Measurements from ENCODE around the gene AHNAK. TPM values are rescaled to one million over a fixed set of nuclear protein-coding genes. Genes with fewer than 3 reads are reported as not detected.

Gene AHNAK
- total and polyA plus RNA-seq, 4 donors: 22.6 to 110 (median 38.1) TPM

- Histone ChIP-seq H3K27ac (ENCODE audit: low read depth in 1 of 2, low read length in 2 of 2) (peak overlapping the region; percentile 72 to 94), H3K4me3 (ENCODE audit: low read depth in 1 of 3, low read length in 3 of 3) (peak overlapping the region; percentile 51 to 91 (median 69)), H3K36me3 (ENCODE audit: control insufficient read depth in 4 of 4, insufficient read depth in 3 of 4, low read depth in 1 of 4, low read length in 3 of 4) (no peaks in the 10 kb centered on the region), H3K27me3 (ENCODE audit: control insufficient read depth in 4 of 4, insufficient read depth in 4 of 4, low read length in 3 of 4) (no peaks in the 10 kb centered on the region), H3K9me3 (ENCODE audit: control insufficient read depth in 4 of 4, low read length in 3 of 4) (no peaks in the 10 kb centered on the region), H3K9ac (ENCODE audit: low read depth in 1 of 2, low read length in 2 of 2) (peak overlapping the region; percentile 60 to 89), H3K4me1 (ENCODE audit: control insufficient read depth in 4 of 4, insufficient read depth in 4 of 4, low read length in 3 of 4) (peaks cover 18 to 74% (median 58%) of the 10 kb centered on the region in 4 donors)
- TF ChIP-seq FOXA2 (IDR thresholded peaks at IDR 0.05) (no peak), ZBTB33 (IDR thresholded peaks at IDR 0.05) (no peak), EGR1 (IDR thresholded peaks at IDR 0.05; ENCODE audit: low read depth in 2 of 2) (no peak), NR2F2 (IDR thresholded peaks at IDR 0.05) (no peak), MAX (IDR thresholded peaks at IDR 0.05) (no peak), HNF4A (conservative IDR thresholded peaks at IDR 0.05) (no peak), ATF3 (IDR thresholded peaks at IDR 0.05) (no peak), SP1 (IDR thresholded peaks at IDR 0.05) (no peak)
- DNase-seq (ENCODE audit: low spot score): no peak
- WGBS: 9% methylated on average over 40 of the region's 40 CpGs
Measured at GRCh38 chr11:62546929-62547625, 471 bp upstream of the AHNAK start.

- H3K27me3 ChIP-seq (ENCODE audit: control insufficient read depth in 4 of 4, insufficient read depth in 4 of 4, low read length in 3 of 4): no peaks in the 10 kb centered on the region
- H3K4me3 ChIP-seq (ENCODE audit: low read depth in 1 of 3, low read length in 3 of 3): peak overlapping the region; percentile 68 to 91 (median 79)
- peaks cover 15 to 82% (median 68%) of the 10 kb centered on the region in 4 donors for H3K4me1 ChIP-seq (ENCODE audit: control insufficient read depth in 4 of 4, insufficient read depth in 4 of 4, low read length in 3 of 4)
- H3K9me3 ChIP-seq (ENCODE audit: control insufficient read depth in 4 of 4, low read length in 3 of 4): no peaks in the 10 kb centered on the region
- H3K27ac ChIP-seq (ENCODE audit: low read depth in 1 of 2, low read length in 2 of 2): peak overlapping the region; percentile 72 to 94
- peak overlapping the region; percentile 50 to 66 for H3K9ac ChIP-seq (ENCODE audit: low read depth in 1 of 2, low read length in 2 of 2)
- no peaks in the 10 kb centered on the region for H3K36me3 ChIP-seq (ENCODE audit: control insufficient read depth in 4 of 4, insufficient read depth in 3 of 4, low read depth in 1 of 4, low read length in 3 of 4)
- no peak for TF ChIP-seq ZBTB33 (IDR thresholded peaks at IDR 0.05)
- no peak for TF ChIP-seq NR2F2 (IDR thresholded peaks at IDR 0.05)
- TF ChIP-seq REST (IDR thresholded peaks at IDR 0.05): peak; percentile 18
- no peak for TF ChIP-seq CTCF (IDR thresholded peaks at IDR 0.05; ENCODE audit: low read depth, low read length, missing input control)
- TF ChIP-seq MAX (IDR thresholded peaks at IDR 0.05): no peak
- no peak for TF ChIP-seq HNF4A (conservative IDR thresholded peaks at IDR 0.05)
- peak; percentile 7 for TF ChIP-seq SP1 (IDR thresholded peaks at IDR 0.05)
- TF ChIP-seq ATF3 (IDR thresholded peaks at IDR 0.05): no peak
- no peak for TF ChIP-seq RXRA (IDR thresholded peaks at IDR 0.05)
- TF ChIP-seq GABPA (IDR thresholded peaks at IDR 0.05 in 1 of 2, conservative IDR thresholded peaks at IDR 0.05 in 1 of 2): no peak
- peak; percentile 21 to 30 for TF ChIP-seq RAD21 (IDR thresholded peaks at IDR 0.05)
- no peak for TF ChIP-seq TAF1 (conservative IDR thresholded peaks at IDR 0.05)
- under 1% methylated on average over 59 of the region's 59 CpGs for WGBS
- DNase-seq (ENCODE audit: low spot score): peak; percentile 67
Measured at GRCh38 chr11:62545437-62546243, 966 bp downstream of the AHNAK start.
